Stimulated activated CD8-positive, alpha-beta memory T cell treated with anti-CD3 and anti-CD28 coated beads, Interleukin-15, amount 100 ng/mL, for 48 hours (primary cell): ENCODE data around the gene NFASC.

Experiments used
- DNase-seq, 2 donors: peaks; one replicate each; pipeline ENCODE4 v3.0.0-alpha.2; 2020; ENCODE audit warnings: low read depth in 2 of 2

NFASC gene

GRCh38 chr1:204928671-204929486 is 58.2 kb downstream of the NFASC start:
- no peak for DNase-seq

GRCh38 chr1:204929487-204930154 is 59.0 kb downstream of the NFASC start:
- no peak for DNase-seq

GRCh38 chr1:204930155-204930523 is 59.5 kb downstream of the NFASC start:
- no peak for DNase-seq

- no peak for DNase-seq
Observed at GRCh38 chr1:204931313-204931712, 60.7 kb downstream of the NFASC start.

GRCh38 chr1:204931768-204932572 is 61.3 kb downstream of the NFASC start:
- DNase-seq: no peak

GRCh38 chr1:204932573-204932909 is 61.9 kb downstream of the NFASC start:
- DNase-seq: no peak

GRCh38 chr1:204935155-204935554 is 64.5 kb downstream of the NFASC start:
- no peak for DNase-seq

GRCh38 chr1:204936765-204937164 is 66.1 kb downstream of the NFASC start:
- no peak for DNase-seq

- DNase-seq: no peak
Observed at GRCh38 chr1:204937901-204938300, 67.2 kb downstream of the NFASC start.

- DNase-seq: no peak
Observed at GRCh38 chr1:204940591-204940990, 69.9 kb downstream of the NFASC start.

GRCh38 chr1:204941421-204942338 is 71.0 kb downstream of the NFASC start:
- peak; percentile 22 to 25 for DNase-seq

GRCh38 chr1:204943495-204943894 is 72.8 kb downstream of the NFASC start:
- no peak for DNase-seq

- DNase-seq: no peak
Observed at GRCh38 chr1:204944662-204945061, 74.0 kb downstream of the NFASC start.

GRCh38 chr1:204945565-204945977 is 74.9 kb downstream of the NFASC start:
- no peak for DNase-seq

- DNase-seq: no peak
Observed at GRCh38 chr1:204946640-204947039, 76.0 kb downstream of the NFASC start.

- no peak for DNase-seq
Observed at GRCh38 chr1:204947338-204947737, 76.7 kb downstream of the NFASC start.

GRCh38 chr1:204947747-204948146 is 77.1 kb downstream of the NFASC start:
- no peak for DNase-seq

GRCh38 chr1:204950353-204951001 is 79.8 kb downstream of the NFASC start:
- DNase-seq: no peak

- no peak for DNase-seq
Observed at GRCh38 chr1:204958317-204959307, 88.0 kb downstream of the NFASC start.

- no peak for DNase-seq
Observed at GRCh38 chr1:204959374-204959773, 88.7 kb downstream of the NFASC start.
